HG02885 (cell line): ENCODE data around the gene CAV3.

ENCODE experiments used
- ATAC-seq: cut with Tn5 transposase; IDR thresholded peaks from one replicate; pipeline ENCODE4 v1.9.1; 2021; ENCODE audit warnings: mild to moderate bottlenecking; ENCODE audit not compliant: unreplicated experiment, poor library complexity

The CAV3 gene

DNA sequence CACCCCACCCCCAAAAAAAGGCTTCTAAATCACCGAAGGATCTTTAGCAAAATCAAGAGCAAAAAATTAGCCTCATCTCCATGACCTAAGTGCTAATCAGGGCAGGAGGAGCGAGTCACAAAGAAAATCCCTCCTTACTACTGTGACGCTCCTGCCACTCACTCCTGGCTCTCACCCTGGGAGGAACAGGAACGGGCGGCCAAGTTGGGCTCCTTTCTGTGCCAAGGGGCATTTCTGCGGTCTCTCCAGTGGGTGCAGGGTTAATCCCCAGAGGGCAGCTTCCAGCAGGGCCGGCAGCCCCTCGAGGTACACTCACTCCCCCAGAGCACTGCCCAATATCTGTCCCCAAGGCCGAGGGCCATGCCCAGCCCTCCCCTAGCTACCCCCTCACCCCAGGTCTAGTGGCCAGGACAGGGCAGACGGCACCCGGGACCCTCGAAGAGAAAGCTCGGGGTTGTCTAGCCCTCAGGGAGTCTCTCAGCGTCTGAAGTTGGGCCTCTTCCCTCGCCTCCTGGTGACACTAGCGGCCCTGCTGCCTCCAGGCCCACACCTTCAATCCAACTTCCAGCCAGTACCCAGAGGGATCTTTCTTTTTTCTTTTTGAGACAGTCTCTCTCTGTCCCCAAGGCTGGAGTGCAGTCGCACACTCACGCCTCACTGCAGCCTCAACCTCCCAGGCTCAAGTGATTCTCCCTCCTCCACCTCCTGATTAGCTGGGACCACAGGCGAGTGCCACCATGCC lies 706 bp downstream of the CAV3 start:
- no peak for ATAC-seq

- ATAC-seq: no peak
Observed at GRCh38 chr3:8734908-8735307, 1.3 kb downstream of the CAV3 start.

- ATAC-seq: no peak
Observed at GRCh38 chr3:8736436-8736835, 2.8 kb downstream of the CAV3 start.

GRCh38 chr3:8737301-8737700 lies 3.7 kb downstream of the CAV3 start:
- no peak for ATAC-seq

- ATAC-seq: no peak
Observed at GRCh38 chr3:8737823-8738222, 4.2 kb downstream of the CAV3 start.

- ATAC-seq: no peak
Observed at GRCh38 chr3:8738639-8739038, 5.0 kb downstream of the CAV3 start.

GRCh38 chr3:8739757-8740504 lies 6.3 kb downstream of the CAV3 start:
- no peak for ATAC-seq

DNA sequence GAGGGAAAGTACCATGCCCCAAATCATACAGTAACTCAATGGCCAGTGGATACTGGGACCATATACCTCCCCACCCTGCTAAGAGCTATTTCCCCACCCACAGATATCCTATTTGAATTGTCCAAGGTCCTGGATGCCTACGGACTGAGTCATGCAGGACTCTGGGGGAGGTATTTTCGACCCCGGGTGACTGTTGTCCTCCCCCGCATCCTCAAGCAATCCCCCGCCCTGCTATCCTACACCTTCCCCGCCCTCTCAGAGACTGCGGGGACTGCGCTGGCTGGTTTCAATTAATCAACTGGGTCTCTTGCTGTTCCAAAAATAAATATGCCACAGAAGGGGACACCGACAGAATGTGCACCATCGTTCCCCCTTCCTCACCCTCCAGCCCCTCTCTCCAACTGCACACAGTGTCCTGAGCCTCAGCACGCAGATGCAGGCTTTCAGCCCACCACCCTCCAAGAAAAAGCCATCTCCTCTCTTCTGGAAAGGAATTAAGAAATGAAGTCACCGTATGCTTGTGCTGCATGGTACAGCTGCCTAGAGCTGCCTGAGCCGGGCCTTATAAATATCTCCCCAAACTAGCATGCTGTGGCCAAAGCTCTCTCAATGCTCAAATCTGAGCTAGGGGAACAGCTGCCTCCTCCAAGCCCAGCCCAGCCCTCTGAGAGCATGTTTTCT lies 8.1 kb downstream of the CAV3 start:
- ATAC-seq: no peak

- ATAC-seq: no peak
Observed at GRCh38 chr3:8743021-8743601, 9.5 kb downstream of the CAV3 start.

- ATAC-seq: no peak
Observed at GRCh38 chr3:8743911-8744310, 10.3 kb downstream of the CAV3 start.

DNA sequence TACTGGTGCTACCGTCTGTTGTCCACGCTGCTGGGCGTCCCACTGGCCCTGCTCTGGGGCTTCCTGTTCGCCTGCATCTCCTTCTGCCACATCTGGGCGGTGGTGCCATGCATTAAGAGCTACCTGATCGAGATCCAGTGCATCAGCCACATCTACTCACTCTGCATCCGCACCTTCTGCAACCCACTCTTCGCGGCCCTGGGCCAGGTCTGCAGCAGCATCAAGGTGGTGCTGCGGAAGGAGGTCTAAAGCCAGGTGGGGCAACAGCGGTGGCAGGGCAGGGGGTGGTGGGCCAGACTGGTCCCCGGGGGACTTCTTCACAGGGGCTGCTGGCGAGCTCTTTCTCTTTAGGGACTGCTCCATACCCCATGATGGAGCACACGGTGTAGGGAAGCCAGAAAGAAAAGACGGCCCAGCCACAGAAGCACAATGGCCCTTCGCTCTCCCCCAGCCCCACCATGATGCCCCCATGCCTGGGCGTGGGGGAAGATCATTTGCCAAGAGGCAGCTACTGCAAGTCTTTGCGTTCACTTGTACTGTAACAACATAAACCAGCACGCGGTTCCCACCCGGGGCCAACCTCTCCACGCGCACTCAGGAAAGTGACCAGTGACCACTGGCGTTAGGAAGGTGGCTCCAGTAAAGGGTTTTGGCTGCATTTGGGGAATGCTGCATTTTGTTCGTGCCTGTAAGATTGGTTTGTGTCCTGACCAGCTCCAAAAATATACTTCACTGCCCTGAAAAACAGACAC lies 12.2 kb downstream of the CAV3 start:
- ATAC-seq: no peak

DNA sequence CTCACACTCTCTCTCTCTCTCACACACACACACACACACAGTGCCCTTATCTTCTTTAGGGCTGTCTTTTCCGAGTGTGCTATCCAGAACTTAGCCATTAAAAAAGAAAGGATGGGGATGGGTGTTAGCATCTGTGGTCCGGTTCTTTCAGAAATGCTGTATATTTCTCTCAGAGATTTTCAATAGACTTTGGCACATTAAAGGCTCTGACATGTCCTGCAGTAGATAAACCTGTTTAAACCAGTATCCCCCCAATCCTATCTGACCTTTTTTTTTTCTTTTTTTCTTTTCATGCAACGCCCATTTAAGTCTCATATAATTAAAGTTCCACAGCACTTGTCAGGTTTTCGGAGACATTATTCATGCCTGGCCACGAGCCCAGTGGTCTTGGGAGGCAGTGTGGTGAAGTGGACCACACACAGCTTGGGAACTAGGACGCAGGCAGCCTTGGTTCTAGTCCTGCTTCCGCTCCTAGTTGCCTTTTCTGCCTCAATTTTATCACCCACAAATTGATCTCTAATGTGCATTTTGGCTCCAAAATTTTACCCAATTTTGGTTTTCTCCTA lies 13.3 kb downstream of the CAV3 start:
- ATAC-seq: no peak

- no peak for ATAC-seq
Observed at GRCh38 chr3:8749316-8749715, 15.7 kb downstream of the CAV3 start.

DNA sequence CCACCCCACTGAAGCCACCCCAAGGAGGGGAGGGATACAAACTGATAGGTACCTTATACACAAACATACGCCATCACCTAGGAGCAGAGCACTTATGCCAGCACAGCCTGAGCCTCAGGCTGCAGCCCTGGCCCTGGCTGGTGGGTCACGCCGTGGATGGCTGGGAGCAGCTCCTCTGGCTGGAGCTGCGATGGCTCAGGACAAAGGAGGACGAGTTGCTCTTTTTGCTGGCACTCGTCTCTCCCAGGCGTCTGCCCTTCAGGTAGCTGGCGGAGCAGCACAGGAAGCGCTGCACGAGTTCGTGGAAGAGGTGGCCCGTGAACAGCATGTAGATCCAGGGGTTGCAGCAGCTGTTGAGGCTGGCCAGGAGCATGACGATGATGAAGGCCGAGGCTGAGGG lies 19.2 kb downstream of the CAV3 start:
- ATAC-seq: no peak

- no peak for ATAC-seq
Observed at GRCh38 chr3:8755097-8755496, 21.5 kb downstream of the CAV3 start.

DNA sequence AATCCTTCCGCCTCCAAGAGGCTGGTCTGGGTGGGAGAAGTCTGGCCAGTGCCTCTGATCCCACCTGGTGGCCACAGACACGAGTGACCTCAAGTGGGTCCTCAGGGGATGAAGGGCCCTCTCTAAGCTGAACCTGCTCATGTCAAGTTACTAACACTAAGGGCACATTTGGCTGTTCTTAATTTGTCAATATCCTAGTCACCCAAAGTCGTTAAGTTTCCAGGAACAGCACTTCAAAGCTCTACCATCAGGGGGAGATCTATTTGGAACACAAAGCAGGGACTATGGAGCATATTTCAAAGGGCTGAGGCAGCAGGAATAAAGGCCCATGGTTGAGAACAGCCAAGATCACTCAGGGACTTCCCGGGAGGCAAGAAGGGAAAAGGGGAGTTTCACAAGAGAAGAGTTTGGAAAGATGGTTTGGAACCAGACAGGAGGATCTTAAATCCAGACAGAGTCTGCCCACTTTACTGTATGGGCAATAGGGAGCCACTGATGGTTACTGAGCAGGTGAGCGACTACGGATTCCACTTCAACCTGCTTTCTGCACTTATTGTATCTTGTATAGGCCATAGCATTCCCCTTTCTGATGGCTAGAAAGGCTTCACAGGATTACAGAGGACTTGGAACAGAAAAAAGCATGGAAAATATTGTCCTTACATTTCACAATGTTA lies 22.1 kb downstream of the CAV3 start:
- ATAC-seq: no peak

GRCh38 chr3:8756671-8757070 lies 23.1 kb downstream of the CAV3 start:
- no peak for ATAC-seq

- ATAC-seq: peak; percentile 89
Observed at GRCh38 chr3:8757551-8758518, 24.2 kb downstream of the CAV3 start.
